ENCODE data around the gene ZMYND19. TPM values are rescaled to one million over a fixed set of nuclear protein-coding genes. Genes with fewer than 3 reads are reported as not detected.
"Not testable (repeated sequence)": the region's sequence is repeated elsewhere in the genome, so short reads cannot be mapped to it uniquely, and the experiment has no call there.

The ZMYND19 gene
- 10 to 100 TPM in 2 of 3 donors, 1 to 10 TPM in 1; 7.6 to 13.7 (median 12.9) TPM for polyA plus RNA-seq

GRCh38 chr9:137590469-137591383 lies at the start of gene ZMYND19:
TSS of gene ZMYND19 (minus strand) at chr9:137590512. CDS start at chr9:137590263, 249 bp downstream.
- H3K27ac ChIP-seq (ENCODE audit: low read depth, low read length): no peak within 1 kb of the TSS
- WGBS, 3 donors: 0 to 1% (median 1%) methylated on average over 98 to 113 of the region's 113 CpGs

GRCh38 chr9:137639303-137640051 lies 49.2 kb upstream of the ZMYND19 start:
- WGBS, 3 donors: 62 to 83% (median 66%) methylated on average over 12 of the region's 12 CpGs
- H3K27ac ChIP-seq (ENCODE audit: low read depth, low read length): no peak overlapping the region

GRCh38 chr9:137638680-137639079 lies 48.4 kb upstream of the ZMYND19 start:
- WGBS, 3 donors: 85 to 98% (median 89%) methylated on average over 6 of the region's 6 CpGs
- no peak overlapping the region for H3K27ac ChIP-seq (ENCODE audit: low read depth, low read length)

DNA sequence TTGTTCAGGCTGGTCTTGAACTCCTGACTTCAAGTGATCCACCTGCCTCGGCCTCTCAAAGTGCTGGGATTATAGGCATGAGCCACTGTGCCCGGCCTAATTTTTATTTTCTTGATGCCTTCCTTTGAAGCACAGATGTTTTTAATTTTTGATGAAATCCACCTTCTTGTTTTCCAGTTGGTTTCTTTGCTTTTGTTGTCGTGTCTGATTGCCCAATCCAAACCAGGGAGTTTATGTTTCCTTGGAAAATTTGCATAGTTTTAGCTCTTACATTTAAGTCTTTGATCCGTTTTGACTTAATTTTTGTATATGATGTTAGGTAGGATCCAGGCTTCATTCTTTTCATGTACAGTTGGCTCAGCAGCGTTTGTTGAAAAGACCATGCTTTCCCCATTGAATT lies 43.7 kb upstream of the ZMYND19 start:
- H3K27ac ChIP-seq (ENCODE audit: low read depth, low read length): no peak overlapping the region
- WGBS, 3 donors: 81 to 83% (median 83%) methylated on average over 5 of the region's 5 CpGs

- WGBS, 3 donors: 58 to 76% (median 59%) methylated on average over 23 of the region's 23 CpGs
- H3K27ac ChIP-seq (ENCODE audit: low read depth, low read length): no peak overlapping the region
These were observed 42.2 kb upstream of the ZMYND19 start for GRCh38 chr9:137632230-137633161.

DNA sequence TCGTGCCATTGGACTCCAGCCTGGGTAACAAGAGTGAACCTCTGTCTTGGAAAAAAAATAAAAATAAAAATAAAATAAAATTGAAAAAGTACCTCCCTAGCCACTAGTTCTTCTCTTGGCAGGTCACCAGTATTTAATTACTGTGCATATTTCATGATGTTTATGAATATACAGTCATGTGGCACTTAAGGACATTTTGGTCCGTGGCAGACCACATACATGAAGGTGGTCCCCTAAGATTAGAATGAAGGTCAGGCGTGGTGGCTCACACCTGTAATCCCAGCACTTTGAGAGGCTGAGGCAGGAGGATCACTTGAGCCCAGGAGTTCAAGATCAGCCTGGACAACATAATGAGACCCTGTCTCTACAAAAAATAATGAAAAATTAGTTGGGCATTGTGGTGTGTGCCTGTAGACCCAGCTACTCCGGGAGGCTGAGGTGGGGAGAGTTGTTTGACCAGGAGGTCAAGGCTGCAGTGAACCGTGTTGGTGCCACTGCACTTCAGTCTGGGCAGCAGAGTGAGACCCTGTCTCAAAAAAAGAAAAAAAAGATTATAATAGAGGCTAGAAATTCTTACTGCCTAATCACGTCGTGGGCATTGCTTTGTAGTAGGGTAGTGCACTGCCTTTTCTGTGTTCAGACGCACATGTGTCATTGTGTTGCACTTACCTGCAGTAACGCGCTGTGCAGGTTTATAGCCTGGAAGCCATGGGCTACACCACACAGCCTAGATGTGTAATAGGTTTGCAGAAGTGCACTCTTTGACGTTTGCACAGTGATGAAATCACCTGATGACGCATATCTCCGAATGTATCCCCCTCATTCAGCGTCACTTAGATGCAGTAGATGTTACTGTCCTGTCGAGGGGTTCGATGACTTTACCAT lies 41.3 kb upstream of the ZMYND19 start:
- WGBS, 3 donors: 81 to 86% (median 81%) methylated on average over 16 of the region's 16 CpGs
- no peak overlapping the region for H3K27ac ChIP-seq (ENCODE audit: low read depth, low read length)

- WGBS, 3 donors: 40 to 69% (median 58%) methylated on average over 4 of the region's 4 CpGs
- H3K27ac ChIP-seq (ENCODE audit: low read depth, low read length): no peak overlapping the region
These were observed 40.4 kb upstream of the ZMYND19 start for GRCh38 chr9:137630679-137631078.

DNA sequence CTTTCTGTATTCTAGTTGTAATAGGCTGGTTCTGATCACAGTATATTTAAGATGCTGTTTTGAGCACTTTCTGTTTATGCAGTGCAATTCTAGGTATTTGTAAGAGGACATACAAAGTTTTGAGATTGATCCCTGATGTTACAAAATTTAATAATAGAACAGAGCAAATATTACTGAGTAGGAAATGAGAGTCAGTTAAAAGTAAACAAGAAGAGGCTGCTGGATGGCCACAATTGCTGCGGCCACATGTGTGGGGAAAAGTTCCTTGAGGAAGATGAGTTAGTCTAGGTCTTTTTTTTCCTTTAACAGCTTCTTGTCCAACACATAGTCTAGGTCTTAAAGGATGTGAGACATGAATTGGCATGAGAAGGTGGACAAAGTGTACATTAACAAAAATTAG lies 39.8 kb upstream of the ZMYND19 start:
- 24 to 41% (median 38%) methylated on average over 1 of the region's 1 CpG for WGBS, 3 donors
- H3K27ac ChIP-seq (ENCODE audit: low read depth, low read length): no peak overlapping the region

GRCh38 chr9:137627406-137627805 lies 37.1 kb upstream of the ZMYND19 start:
- 96 to 98% (median 97%) methylated on average over 14 of the region's 14 CpGs for WGBS, 3 donors
- not testable (repeated sequence) for H3K27ac ChIP-seq (ENCODE audit: low read depth, low read length)

DNA sequence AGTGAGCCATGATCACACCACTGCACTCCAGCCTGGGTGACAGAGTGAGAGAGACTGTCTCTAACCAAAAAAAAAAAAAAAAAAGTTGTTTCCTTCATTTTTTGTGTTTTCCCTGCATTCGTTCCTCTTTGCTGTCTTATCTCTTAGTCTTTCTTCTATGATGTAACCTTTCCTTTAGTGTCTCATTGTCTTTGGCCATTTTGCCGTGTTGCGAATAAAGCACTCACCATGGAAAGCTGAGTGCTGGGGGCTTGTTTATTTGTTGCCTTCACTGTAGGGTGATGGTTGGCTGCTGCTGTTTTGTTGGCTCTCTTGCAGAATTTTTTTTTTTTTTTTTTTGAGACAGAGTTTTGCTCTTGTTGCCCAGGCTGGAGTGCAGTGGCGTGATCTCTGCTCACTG lies 36.2 kb upstream of the ZMYND19 start:
- H3K27ac ChIP-seq (ENCODE audit: low read depth, low read length): no peak overlapping the region
- WGBS, 3 donors: 65 to 86% (median 74%) methylated on average over 4 of the region's 4 CpGs

- not testable (repeated sequence) for H3K27ac ChIP-seq (ENCODE audit: low read depth, low read length)
- WGBS, 3 donors: 84 to 88% (median 87%) methylated on average over 8 of the region's 8 CpGs
These were observed 31.9 kb upstream of the ZMYND19 start for GRCh38 chr9:137622211-137622610.

DNA sequence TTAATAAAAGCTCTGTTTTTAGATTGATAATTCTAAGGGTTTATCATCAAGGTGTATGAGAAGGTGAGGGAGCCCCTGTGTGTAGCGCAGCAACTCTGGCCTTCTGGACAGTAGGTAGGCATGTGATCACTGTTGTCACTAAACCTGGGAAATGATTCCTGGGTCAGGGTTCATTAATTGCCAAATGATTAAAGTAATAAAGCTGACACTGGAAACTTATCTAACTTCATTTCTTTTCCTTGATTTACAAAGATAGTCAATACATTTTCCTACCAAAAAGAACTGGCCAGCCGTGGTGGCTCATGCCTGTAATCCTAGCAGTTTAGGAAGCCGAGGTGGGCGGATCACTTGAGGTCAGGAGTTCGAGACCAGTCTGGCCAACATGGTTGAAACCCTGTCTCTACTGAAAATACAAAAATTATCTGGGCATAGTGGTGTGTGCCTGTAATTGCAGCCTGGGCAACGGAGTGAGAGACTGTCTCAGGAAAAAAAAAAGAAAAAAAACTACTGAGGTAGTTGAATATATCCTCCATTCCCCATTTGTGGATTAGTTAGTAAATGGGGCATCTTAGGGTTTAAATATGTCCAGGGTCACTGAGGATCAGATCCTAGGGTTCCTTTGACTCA lies 30.9 kb upstream of the ZMYND19 start:
- H3K27ac ChIP-seq (ENCODE audit: low read depth, low read length): no peak overlapping the region
- 55 to 62% (median 60%) methylated on average over 6 of the region's 6 CpGs for WGBS, 3 donors

- no peak overlapping the region for H3K27ac ChIP-seq (ENCODE audit: low read depth, low read length)
- 61 to 71% (median 69%) methylated on average over 7 of the region's 7 CpGs for WGBS, 3 donors
These were observed 30.3 kb upstream of the ZMYND19 start for GRCh38 chr9:137620581-137620980.

DNA sequence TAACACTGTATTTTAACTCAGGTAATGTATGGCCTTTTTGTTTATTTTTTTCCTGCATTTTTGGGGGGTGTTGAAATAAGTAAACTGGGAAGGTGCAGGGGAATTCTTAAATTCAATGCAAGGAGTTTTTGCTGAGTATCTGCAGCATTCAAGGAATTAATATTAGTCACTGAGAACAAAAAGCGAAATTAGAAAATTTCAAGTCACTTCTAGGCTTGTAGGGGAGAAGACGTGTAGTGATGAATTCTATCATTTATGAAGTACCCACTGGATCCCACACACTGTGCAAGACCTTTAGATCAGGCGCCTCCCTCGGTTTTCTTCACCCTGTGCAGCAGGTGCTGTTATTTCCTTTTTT lies 29.7 kb upstream of the ZMYND19 start:
- 49 to 56% (median 50%) methylated on average over 4 of the region's 4 CpGs for WGBS, 3 donors
- no peak overlapping the region for H3K27ac ChIP-seq (ENCODE audit: low read depth, low read length)

DNA sequence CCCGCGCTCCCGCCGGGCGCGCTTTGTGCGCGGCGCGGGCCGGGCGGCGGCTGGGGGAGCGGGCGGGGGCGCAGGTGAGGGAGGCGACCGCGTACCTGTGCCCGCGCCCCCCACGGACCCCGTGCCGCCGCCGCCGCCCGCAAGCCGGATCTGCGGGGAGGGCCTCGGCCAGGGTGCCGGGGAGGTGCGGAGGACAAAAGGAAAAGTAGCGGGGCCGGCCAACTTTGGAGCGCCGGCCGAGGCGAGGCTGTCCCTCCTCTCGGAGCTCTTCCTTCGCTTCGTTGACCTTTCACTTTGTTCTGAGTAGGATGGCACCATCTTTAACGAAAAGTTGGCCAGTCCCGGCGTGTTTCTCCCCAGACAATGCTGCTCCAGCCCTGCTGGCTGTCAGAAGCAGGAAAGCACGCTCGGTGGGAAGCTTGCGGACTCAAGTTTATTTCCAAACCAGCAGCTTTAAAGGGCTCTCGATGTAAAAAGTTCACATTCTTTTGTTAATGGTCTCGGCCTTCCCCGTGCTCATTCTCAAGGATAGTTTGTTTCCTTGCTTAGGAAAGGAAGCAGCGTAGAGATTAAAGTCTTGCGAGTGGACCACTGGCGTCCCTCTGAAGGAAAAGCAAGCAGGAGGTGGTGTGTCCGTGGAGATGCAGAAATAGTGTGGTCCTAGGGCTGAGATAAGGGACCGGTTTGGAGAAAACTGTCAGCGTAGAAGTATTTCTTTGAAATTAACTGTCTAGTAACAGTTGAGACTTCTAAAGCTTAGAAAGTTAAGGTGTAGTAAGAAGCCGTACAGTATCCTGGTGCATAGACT lies 29.1 kb upstream of the ZMYND19 start:
- WGBS, 3 donors: 0 to 1% (median 0%) methylated on average over 41 to 51 of the region's 58 CpGs

More for the DNA sequence above, 29.1 kb upstream of the ZMYND19 start:
- H3K27ac ChIP-seq (ENCODE audit: low read depth, low read length): no peak overlapping the region
